IPS-NIHi7 (cell line): ENCODE measurements around the gene DSC3.

Experiments
- DNase-seq: peaks from one replicate; pipeline ENCODE4 v3.0.0; 2012; ENCODE audit warnings: mixed read lengths; ENCODE audit errors: extremely low spot score

DSC3 gene

DNA sequence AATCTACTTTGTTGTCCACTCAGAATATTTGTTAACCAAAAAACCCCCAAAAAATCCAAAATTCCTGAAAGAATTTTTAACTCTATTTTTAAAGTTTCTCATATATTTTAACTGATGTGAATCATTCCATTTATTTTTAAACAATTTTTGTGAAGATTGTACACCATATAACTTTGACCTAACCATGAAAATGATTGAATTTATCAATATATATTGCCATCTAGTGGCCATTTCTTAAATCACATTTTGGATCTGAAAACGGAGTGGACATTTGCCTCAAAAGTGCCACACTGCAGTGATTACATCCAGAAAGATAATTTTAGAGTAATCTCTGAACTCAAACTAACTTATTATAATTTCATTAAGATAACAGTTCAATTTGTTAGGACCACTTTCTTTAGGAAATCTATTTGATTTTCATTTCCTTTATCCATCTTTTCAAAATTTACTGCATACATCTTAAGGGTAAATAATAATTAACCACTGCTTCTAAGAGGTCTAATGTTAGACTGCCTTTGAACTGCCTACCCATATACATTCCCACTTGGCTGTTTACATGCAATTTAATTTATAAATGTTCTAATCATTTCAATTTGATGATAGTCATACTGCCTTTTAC lies 71.1 kb downstream of the DSC3 start:
- DNase-seq: no peak

DNA sequence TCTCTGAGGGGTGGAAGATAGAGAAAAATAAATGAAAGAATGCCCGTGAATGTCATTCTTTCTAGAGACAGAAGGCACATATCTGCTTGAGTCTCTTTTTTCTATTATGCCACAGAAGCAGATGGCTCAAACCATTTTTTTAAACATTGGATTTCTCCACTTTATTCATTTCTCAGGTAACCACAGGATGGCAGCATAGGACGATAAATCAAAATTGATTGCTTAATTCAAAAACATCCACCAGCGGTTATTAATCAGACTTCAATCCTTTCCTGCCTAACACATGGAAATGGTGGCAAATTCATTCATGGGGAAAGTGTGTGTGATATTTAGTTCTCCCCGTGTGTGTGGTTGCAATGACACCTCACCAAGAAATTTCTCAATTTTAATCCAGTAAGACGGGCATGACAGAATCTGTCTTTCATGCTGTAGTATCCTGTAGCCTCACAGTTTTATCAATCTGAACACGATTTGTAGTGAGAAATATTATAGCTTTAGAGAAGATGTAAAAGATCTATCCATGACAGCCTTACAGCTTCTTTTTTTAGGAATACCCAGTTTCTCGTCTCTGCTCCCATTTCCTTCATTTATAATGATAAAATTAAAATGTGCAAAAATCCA lies 72.2 kb downstream of the DSC3 start:
- DNase-seq: no peak

DNA sequence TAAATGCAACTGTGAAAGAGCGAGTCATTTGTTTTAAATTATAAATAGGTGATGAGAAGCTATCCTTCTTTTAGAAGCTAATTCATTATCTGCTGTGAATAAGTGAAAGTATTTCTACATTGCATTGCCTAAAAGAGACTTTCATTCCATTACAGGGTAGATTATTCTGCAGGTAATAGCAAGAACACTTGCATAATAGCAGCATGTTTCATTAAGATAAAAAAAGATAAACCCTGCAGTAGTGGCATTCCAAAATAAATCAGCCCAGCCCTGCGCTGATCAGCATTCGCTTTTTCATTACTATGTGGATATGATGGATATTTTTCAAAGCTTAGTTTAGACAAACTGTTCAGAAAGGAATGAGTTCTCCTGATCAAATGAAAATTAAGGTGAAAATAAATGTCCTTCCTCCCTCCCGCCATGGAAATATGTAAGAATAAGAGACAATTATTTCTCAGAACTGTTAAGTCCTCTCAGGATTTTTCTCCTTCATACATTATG lies 72.8 kb downstream of the DSC3 start:
- DNase-seq: no peak

- no peak for DNase-seq
These were observed 74.8 kb downstream of the DSC3 start for GRCh38 chr18:30967701-30968100.

DNA sequence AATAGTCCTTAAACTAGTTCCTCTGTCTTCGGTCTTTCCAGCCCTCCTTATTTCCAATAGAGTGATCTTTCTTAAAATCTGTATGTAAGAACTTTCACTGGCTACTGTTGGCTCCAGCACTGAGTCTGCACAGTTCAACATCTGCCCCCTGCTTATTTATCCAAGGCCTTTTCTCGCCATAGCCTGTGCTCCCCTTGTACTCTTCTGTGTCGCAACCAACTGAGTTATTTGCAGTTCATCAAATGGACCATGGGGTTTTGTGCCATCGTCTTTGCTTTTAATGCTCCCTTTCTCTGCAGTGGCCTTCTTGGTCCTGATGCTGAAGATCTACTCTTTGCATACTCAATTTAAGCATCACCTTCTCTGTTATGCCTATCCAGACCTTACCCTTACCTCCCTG lies 77.3 kb downstream of the DSC3 start:
- no peak for DNase-seq

DNA sequence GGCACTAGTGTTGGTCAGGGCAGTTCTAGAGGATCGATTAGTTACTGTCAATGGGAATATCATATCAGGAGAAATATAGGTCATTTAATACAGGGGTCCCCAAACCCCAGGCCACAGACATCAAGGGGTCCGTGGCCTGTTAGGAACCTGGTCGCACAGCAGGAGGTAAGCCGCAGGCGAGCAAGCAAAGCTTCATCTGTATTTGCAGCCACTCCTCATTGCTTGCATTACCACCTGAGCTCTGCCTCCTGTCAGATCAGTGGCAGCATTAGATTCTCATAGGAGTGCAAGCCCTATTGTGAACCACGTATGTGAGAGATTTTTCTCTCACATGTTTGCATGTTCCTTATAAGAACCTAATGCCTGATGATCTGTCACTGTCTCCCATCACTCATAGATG lies 81.9 kb downstream of the DSC3 start:
- no peak for DNase-seq

DNA sequence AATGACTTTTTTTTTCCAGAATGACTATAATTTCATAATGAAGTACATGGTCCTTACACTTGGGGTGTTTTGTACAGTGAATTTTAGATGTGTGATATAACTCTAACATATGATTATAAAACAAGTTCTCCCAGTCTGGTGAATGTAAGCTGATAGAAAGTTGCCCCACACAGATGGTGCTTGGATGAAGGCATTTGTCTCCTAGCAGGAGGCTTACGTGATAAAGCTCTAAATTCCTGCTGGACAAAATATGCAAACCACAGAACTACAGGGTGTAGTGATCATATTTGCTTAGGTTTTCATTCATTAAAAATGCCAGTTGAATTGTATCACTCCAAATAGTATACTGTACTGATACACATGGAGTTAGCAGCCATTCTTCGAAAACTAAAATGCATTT lies 85.5 kb downstream of the DSC3 start:
- no peak for DNase-seq

DNA sequence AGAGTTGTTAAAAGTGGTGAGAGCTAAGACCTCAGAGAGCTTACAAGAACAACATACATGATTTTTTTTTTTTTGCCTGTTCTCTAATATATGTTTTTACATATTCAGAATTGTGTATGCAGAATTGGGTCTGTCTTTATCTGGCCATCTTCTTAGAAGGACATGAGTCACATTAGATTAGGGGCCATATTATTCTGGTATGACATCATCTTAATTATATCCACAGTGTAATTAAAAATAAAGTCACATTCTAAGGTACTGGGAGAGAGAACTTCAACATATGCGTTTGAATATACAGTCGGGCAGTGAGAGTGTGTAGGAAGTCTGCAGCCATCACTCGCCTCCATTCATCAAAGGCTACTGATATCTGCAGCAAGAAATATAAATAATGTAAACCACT lies 88.3 kb downstream of the DSC3 start:
- DNase-seq: no peak

DNA sequence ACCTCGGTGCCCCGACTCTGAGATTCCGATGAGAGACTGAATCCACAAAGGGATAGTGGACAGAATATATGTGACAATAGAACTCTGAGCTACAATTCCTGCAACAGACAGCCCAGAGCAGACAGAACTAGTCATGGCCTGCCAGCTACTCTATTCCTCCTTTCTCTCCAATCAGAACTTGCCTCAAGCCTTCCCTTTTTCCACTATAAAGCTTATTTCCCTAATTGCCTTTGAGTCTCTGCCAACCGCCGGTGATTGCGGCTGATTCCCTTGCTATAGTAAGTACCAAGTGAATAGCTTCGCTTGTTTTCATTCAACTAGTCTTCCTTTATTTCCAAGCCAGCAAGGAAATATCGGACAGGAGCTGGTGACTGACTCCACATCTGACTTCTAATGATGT lies 96.8 kb downstream of the DSC3 start:
- no peak for DNase-seq

DNA sequence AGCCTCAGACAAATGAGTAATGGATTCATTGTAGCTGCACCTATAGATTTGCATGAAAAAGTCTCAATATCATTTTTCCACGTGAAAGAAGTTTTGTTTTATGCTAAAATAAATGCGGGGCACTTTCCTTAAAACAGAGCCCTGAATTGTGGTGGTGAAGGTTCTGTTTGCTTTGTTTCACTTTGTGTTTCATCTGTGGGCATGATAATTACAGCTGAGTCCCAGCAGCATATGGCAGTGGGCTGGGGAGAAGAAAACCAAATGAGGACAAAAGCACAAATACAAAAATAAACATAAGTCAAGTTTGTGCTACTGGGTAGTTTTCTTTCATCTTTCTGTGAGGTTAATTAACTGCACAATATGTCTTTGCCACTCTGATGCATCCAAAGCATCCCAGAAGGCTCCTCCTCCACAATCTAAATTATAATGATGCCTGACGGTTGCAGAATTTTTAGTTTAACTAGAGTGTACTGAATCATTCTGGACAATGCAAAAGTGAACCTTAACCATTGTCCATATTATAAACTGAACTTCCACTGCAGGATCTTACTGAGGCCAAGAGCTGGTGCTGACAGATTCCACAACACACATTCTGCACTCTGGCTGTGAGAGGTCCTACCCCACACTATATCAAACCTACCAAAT lies 97.6 kb downstream of the DSC3 start:
- no peak for DNase-seq

DNA sequence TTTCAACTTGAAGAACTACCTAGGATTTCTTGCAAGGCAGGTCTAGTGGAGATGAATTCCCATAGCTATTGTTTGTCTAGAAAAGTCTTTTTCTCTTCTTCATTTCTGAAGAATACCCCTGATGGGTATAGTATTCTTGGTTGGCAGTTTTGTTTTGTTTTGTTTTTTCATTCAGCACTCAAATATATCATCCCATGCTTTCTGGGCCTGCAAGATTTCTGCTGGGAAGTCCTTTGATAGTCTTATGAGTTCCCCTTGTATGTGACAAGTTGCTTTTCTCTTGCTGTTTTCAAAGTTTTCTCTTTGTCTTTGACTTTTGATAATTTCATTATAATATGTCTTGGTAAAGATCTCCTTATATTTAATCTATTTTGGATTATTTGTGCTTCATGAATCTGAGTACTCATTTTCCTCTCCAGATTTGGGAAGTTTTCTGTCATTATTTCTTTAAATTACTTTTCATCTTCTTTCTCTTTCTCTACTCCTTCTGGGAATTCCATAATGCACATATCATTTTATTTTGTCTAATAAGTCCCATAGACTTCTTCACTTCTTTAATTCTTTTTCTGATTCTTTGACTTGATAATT lies 101.5 kb downstream of the DSC3 start:
- DNase-seq: no peak
